GM23248 (cell line): Measurements from ENCODE around the gene SLC7A4. TPM values are rescaled to one million over a fixed set of nuclear protein-coding genes. Genes with fewer than 3 reads are reported as not detected.
A peak's percentile ranks its signal among the peaks of the same experiment; 100 is the strongest.

Source experiments
- DNase-seq: peaks from one replicate; pipeline ENCODE4 v3.0.0-alpha.2; 2015
- H2AFZ ChIP-seq: fragments of 200-600 bp; sonication (generic); 2 replicates; pipeline ENCODE4 v1.6.1; 2016; ENCODE audit warnings: antibody characterized with exemption
- H3F3A ChIP-seq: fragments of 200-600 bp; sonication (generic); 2 replicates; pipeline ENCODE4 v1.6.1; 2016; ENCODE audit warnings: mild to moderate bottlenecking, antibody characterized with exemption, mixed run types; ENCODE audit not compliant: insufficient read depth
- H3K27ac ChIP-seq: fragments of 200-600 bp; sonication (generic); 2 replicates; pipeline ENCODE4 v1.5.1; 2016; ENCODE audit warnings: mild to moderate bottlenecking
- H3K27me3 ChIP-seq: fragments of 200-600 bp; sonication (generic); replicated peaks from 2 replicates; pipeline ENCODE4 v1.6.1; 2016; ENCODE audit warnings: mild to moderate bottlenecking; ENCODE audit not compliant: insufficient read depth
- H3K36me3 ChIP-seq: fragments of 200-600 bp; sonication (generic); 2 replicates; pipeline ENCODE4 v1.6.1; 2016; ENCODE audit warnings: low read depth, mild to moderate bottlenecking
- H3K4me1 ChIP-seq: fragments of 200-600 bp; sonication (generic); 2 replicates; pipeline ENCODE4 v1.6.1; 2016; ENCODE audit warnings: mild to moderate bottlenecking; ENCODE audit not compliant: insufficient read depth
- H3K4me2 ChIP-seq: fragments of 200-600 bp; sonication (generic); one replicate; pipeline ENCODE4 v1.6.1; 2016; ENCODE audit warnings: mild to moderate bottlenecking; ENCODE audit not compliant: unreplicated experiment
- H3K4me3 ChIP-seq: fragments of 200-600 bp; sonication (generic); 2 replicates; pipeline ENCODE4 v1.5.1; 2016; ENCODE audit warnings: mild to moderate bottlenecking
- H3K79me2 ChIP-seq: fragments of 200-600 bp; sonication (generic); 2 replicates; pipeline ENCODE4 v1.6.1; 2016; ENCODE audit warnings: mild to moderate bottlenecking; ENCODE audit not compliant: insufficient read depth
- H3K9ac ChIP-seq: fragments of 200-600 bp; sonication (generic); 2 replicates; pipeline ENCODE4 v1.6.1; 2016; ENCODE audit warnings: mild to moderate bottlenecking
- H3K9me2 ChIP-seq: fragments of 200-600 bp; sonication (generic); 2 replicates; pipeline ENCODE4 v1.6.1; 2016; ENCODE audit warnings: mixed run types, mild to moderate bottlenecking, moderate library complexity; ENCODE audit not compliant: insufficient read depth
- H3K9me3 ChIP-seq: fragments of 200-600 bp; sonication (generic); one replicate; pipeline ENCODE4 v1.6.1; 2017; ENCODE audit warnings: low read depth
- H4K20me1 ChIP-seq: fragments of 200-600 bp; sonication (generic); 2 replicates; pipeline ENCODE4 v1.6.0; 2016; ENCODE audit not compliant: insufficient read depth
- EZH2 ChIP-seq: fragments of 200-600 bp; sonication (generic); IDR thresholded peaks from 2 replicates; pipeline ENCODE4 v1.6.1; 2018; ENCODE audit warnings: antibody characterized with exemption, mild to moderate bottlenecking; ENCODE audit not compliant: insufficient read depth, poor library complexity, severe bottlenecking
- EZH2phosphoT487 ChIP-seq: fragments of 200-600 bp; sonication (generic); IDR thresholded peaks from 2 replicates; pipeline ENCODE4 v1.6.1; 2018; ENCODE audit warnings: antibody characterized with exemption, moderate library complexity, mild to moderate bottlenecking, low read depth; ENCODE audit not compliant: insufficient read depth
- WGBS, 2 experiments: methylation state at CpG; one replicate each; pipeline ENCODE4 v1.1.6; 2015 to 2017; ENCODE audit warnings: low lambda C conversion rate in 2 of 2, low coverage in 1 of 2; ENCODE audit errors: missing lambda C conversion rate in 2 of 2; 5-methylcytosine and 5-hydroxymethylcytosine counted together
- in situ Hi-C: fragments of 300-500 bp; cut with MboI; formaldehyde crosslinking; loops from 2 replicates; pipeline ENCODE4 v1.15.0; 2020
- polyA plus RNA-seq: library from polyadenylated mRNA; unstranded; fragments of >200 nt; fragmentation: Nextera tagmentation; extraction: Ambion mirVana; gene quantifications from 2 replicates; pipeline ENCODE4 v1.2.1, GENCODE V29; 2016
- total RNA-seq: library from RNA; depleted of rRNA; stranded (reverse); fragments of >200 nt; shearing (Covaris generic); gene quantifications from 2 replicates; pipeline ENCODE4 v1.2.3, GENCODE V29; 2014

The SLC7A4 gene
- total and polyA plus RNA-seq, 2 experiments from 2014 or later, result not detected

DNA sequence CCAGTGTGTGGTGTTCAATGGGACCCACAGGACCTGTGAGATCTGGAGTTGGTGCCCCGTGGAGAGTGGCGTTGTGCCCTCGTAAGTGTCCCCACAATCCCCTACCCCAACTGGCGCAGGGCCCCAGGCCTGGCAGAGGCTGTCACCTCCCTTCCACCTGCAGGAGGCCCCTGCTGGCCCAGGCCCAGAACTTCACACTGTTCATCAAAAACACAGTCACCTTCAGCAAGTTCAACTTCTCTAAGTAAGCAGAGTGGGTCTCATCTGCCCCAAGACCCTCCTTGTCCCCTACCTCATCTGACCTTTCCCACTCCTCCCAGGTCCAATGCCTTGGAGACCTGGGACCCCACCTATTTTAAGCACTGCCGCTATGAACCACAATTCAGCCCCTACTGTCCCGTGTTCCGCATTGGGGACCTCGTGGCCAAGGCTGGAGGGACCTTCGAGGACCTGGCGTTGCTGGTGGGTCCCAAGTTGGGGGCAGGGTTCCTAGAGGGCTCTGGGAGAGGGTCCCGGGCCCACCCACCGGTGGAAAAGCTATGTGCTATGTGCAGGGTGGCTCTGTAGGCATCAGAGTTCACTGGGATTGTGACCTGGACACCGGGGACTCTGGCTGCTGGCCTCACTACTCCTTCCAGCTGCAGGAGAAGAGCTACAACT is 9.3 kb downstream of the SLC7A4 start:
- no peaks in the 10 kb centered on the region for H3K9me2 ChIP-seq
- no peak overlapping the region for H3K4me3 ChIP-seq
- 68 to 81% methylated on average over 12 of the region's 13 CpGs for WGBS, 2 experiments
- H3F3A ChIP-seq, result no peaks in the 10 kb centered on the region
- no peak overlapping the region for H3K4me2 ChIP-seq
- no peak overlapping the region for H2AFZ ChIP-seq
- no peaks in the 10 kb centered on the region for H3K36me3 ChIP-seq
- no peak for TF ChIP-seq EZH2
- no peak for TF ChIP-seq EZH2phosphoT487
- H3K79me2 ChIP-seq, result no peaks in the 10 kb centered on the region
- H4K20me1 ChIP-seq, result no peaks in the 10 kb centered on the region
- no peaks in the 10 kb centered on the region for H3K9me3 ChIP-seq
- H3K27me3 ChIP-seq, result no peaks in the 10 kb centered on the region
- in situ Hi-C loops, result no loop called here
- no peak for DNase-seq
- no peak overlapping the region for H3K9ac ChIP-seq
- no peaks in the 10 kb centered on the region for H3K4me1 ChIP-seq
- H3K27ac ChIP-seq, result no peak overlapping the region

DNA sequence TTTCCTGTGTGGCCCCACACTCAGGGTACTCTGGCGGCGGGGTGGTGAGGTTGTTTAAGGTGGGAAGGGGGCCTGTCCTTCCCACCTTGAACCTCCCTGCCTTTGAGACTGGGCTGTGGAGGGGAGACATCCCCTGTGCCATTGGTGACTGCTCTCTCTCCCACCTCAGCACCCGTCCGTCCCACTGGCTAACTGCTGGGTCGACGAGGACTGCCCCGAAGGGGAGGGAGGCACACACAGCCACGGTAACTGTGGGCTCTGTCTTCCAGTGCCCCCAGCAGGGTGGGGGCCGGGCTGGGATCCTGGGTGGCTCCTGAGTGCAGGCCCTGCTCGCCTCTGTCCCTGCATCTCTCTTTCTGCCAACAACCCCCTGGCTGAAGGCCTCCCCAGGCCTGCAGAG is 9.9 kb downstream of the SLC7A4 start:
- Histone ChIP-seq H3F3A (no peaks in the 10 kb centered on the region), H3K27ac (no peak overlapping the region), H3K9me3 (no peaks in the 10 kb centered on the region), H3K9me2 (no peaks in the 10 kb centered on the region), H3K4me2 (no peak overlapping the region), H3K36me3 (no peaks in the 10 kb centered on the region), H3K4me3 (no peak overlapping the region), H4K20me1 (no peaks in the 10 kb centered on the region), H3K4me1 (no peaks in the 10 kb centered on the region), H3K9ac (no peak overlapping the region), H3K79me2 (no peaks in the 10 kb centered on the region), H2AFZ (no peak overlapping the region), H3K27me3 (no peaks in the 10 kb centered on the region)
- no peak for DNase-seq
- 63 to 70% methylated on average over 10 of the region's 10 CpGs for WGBS, 2 experiments
- TF ChIP-seq EZH2, result no peak
- TF ChIP-seq EZH2phosphoT487, result no peak
- in situ Hi-C loops, result no loop called here

DNA sequence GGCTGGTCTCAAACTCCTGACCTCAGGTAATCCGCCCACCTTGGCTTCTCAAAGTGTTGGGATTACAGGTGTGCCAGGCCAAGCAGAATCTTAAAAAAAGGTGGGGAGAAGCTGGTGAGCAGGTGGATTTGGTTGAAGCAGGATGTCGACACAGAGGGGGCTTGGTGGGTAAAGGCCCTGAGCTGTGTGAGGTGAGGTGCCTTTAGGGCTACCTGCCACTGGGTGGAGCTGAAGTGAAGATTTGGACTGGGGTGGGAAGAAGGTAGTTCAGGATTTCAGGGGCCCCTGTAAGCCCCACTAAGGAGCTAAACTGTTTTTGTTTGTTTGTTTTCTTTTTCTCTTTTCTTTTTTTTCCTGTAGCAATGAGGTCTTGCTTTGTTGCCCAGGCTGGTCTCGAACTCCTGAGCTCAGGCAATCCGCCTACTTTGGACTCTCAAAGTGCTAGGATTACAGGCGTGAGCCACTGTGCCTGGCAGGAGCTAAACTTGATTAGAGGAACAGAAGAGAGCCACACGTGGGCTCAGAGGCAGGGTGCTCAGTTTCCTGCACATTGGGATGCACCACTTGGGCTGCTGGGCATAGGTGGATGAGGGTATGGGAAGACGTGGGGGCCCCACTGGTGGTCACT is 11.4 kb downstream of the SLC7A4 start:
- Histone ChIP-seq H3K4me3 (no peak overlapping the region), H3K9me3 (no peaks in the 10 kb centered on the region), H3F3A (no peaks in the 10 kb centered on the region), H2AFZ (no peak overlapping the region), H3K79me2 (no peaks in the 10 kb centered on the region), H3K27ac (no peak overlapping the region), H4K20me1 (no peaks in the 10 kb centered on the region), H3K4me1 (no peaks in the 10 kb centered on the region), H3K9me2 (no peaks in the 10 kb centered on the region), H3K4me2 (no peak overlapping the region), H3K27me3 (no peaks in the 10 kb centered on the region), H3K36me3 (no peaks in the 10 kb centered on the region), H3K9ac (no peak overlapping the region)
- WGBS, 2 experiments, result 62 to 63% methylated on average over 7 of the region's 7 CpGs
- peak; percentile 31 for DNase-seq
- TF ChIP-seq EZH2 (no peak), EZH2phosphoT487 (no peak)
- in situ Hi-C loops, result no loop called here

DNA sequence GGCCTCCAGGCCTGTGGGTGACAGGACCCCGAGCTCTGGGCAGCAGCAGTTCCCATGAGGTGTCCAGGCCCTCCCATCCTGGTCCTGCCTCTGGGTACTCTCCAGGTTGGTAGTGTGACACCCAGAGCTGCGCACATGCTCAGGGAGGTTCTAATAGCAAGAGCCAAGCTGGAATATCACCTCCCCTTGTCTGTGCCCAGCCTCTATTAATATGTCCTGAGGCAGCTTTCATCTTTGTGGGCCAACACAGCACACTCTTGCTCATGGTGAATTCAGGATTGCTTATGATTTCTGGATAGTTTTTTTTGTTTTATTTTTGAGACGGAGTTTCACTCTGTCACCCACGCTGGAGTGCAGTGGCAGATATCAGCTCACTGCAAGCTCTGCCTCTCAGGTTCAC is 14.0 kb downstream of the SLC7A4 start:
- no peak for TF ChIP-seq EZH2phosphoT487
- no peak for TF ChIP-seq EZH2
- Histone ChIP-seq H2AFZ (no peak overlapping the region), H4K20me1 (no peaks in the 10 kb centered on the region), H3K4me3 (no peak overlapping the region), H3K36me3 (no peaks in the 10 kb centered on the region), H3K79me2 (no peaks in the 10 kb centered on the region), H3K9ac (no peak overlapping the region), H3K9me3 (no peaks in the 10 kb centered on the region), H3K4me2 (no peak overlapping the region), H3F3A (no peaks in the 10 kb centered on the region), H3K4me1 (peaks cover 19% of the 10 kb centered on the region), H3K9me2 (no peaks in the 10 kb centered on the region), H3K27me3 (no peaks in the 10 kb centered on the region), H3K27ac (no peak overlapping the region)
- no peak for DNase-seq
- in situ Hi-C loops, result no loop called here
- 81 to 88% methylated on average over 4 of the region's 4 CpGs for WGBS, 2 experiments
